ENCODE data around the gene ABHD14A.

- TF ChIP-seq CTCF (IDR thresholded peaks at IDR 0.05) (no peak), POLR2A (IDR thresholded peaks at IDR 0.05) (no peak)
Measured at GRCh38 chr3:51934991-51935885, 39.6 kb upstream of the ABHD14A start.
